Hypothalamus (tissue), 51 donors: ENCODE results near the gene PARVG.

Source experiments
- DNase-seq, 51 donors: peaks; one replicate each; lab custom pipeline; 2025; lab: John Stamatoyannopoulos, UW

Gene PARVG

GRCh38 chr22:44179196-44179988 lies 1.3 kb upstream of the PARVG start:
- DNase-seq = no peak

GRCh38 chr22:44179989-44180705 lies 578 bp upstream of the PARVG start:
- DNase-seq = no peak

- peak in 5 of 51 donors; percentile 9 to 13 (median 10) for DNase-seq
Observed at GRCh38 chr22:44181033-44181911, 547 bp downstream of the PARVG start.

- no peak for DNase-seq
Observed at GRCh38 chr22:44181912-44182587, 1.3 kb downstream of the PARVG start.

GRCh38 chr22:44182588-44183286 lies 2.0 kb downstream of the PARVG start:
- peak in 23 of 51 donors; percentile 7 to 39 (median 25) for DNase-seq

- no peak for DNase-seq
Observed at GRCh38 chr22:44183287-44183588, 2.5 kb downstream of the PARVG start.

GRCh38 chr22:44184006-44184405 lies 3.3 kb downstream of the PARVG start:
- no peak for DNase-seq

GRCh38 chr22:44185237-44186120 lies 4.8 kb downstream of the PARVG start:
- DNase-seq = no peak

- DNase-seq = no peak
Observed at GRCh38 chr22:44186121-44186510, 5.4 kb downstream of the PARVG start.

- DNase-seq = no peak
Observed at GRCh38 chr22:44186737-44187136, 6.0 kb downstream of the PARVG start.

GRCh38 chr22:44187652-44188230 lies 7.0 kb downstream of the PARVG start:
- no peak for DNase-seq

GRCh38 chr22:44188316-44188715 lies 7.6 kb downstream of the PARVG start:
- no peak for DNase-seq

GRCh38 chr22:44188986-44189630 lies 8.4 kb downstream of the PARVG start:
- DNase-seq = no peak

- DNase-seq = no peak
Observed at GRCh38 chr22:44190381-44190976, 9.8 kb downstream of the PARVG start.

GRCh38 chr22:44191036-44191454 lies 10.3 kb downstream of the PARVG start:
- DNase-seq = no peak

GRCh38 chr22:44192098-44192815 lies 11.5 kb downstream of the PARVG start:
- DNase-seq = no peak
